SK-N-SH (cell line): ENCODE data around the gene IFNAR1.

Experiments
- CTCF ChIP-seq: fragments of 200-600 bp; sonication (generic); IDR thresholded peaks from 2 replicates; pipeline ENCODE4 v1.6.1; 2017; ENCODE audit warnings: antibody characterized with exemption, mild to moderate bottlenecking, moderate library complexity
- EP300 ChIP-seq, 2 experiments: IDR thresholded peaks; 2 replicates each; pipeline versions ENCODE4 v1.4.0 to v1.6.1; 2012; ENCODE audit warnings: borderline replicate concordance in 1 of 2, low read depth in 1 of 2, low read length in 1 of 2
- EZH2phosphoT487 ChIP-seq: fragments of 200-600 bp; sonication (generic); IDR thresholded peaks from 2 replicates; pipeline ENCODE4 v1.6.1; 2017; ENCODE audit warnings: low read depth, mixed run types, mild to moderate bottlenecking, antibody characterized with exemption, moderate library complexity, borderline replicate concordance
- MXI1 ChIP-seq: IDR thresholded peaks from 2 replicates; pipeline ENCODE4 v1.6.1; 2012; ENCODE audit warnings: mild to moderate bottlenecking, low read depth, low read length, improper control_type of control experiment
- RAD21 ChIP-seq: IDR thresholded peaks from 2 replicates; pipeline ENCODE4 v1.6.1; 2012; ENCODE audit warnings: mild to moderate bottlenecking, low read length
- TCF12 ChIP-seq: IDR thresholded peaks from 2 replicates; pipeline ENCODE4 v1.4.0; 2012

GRCh38 chr21:33368124-33368523 lies 43.4 kb downstream of the IFNAR1 start:
- TF ChIP-seq CTCF, result no peak
- no peak for TF ChIP-seq MXI1
- no peak for TF ChIP-seq EZH2phosphoT487
- no peak for TF ChIP-seq EP300 (IDR thresholded peaks at IDR 0.05; ENCODE audit: borderline replicate concordance in 1 of 2, low read depth in 1 of 2, low read length in 1 of 2)
- no peak for TF ChIP-seq RAD21
- no peak for TF ChIP-seq TCF12
